ENCODE data around the gene WNT3A. TPM values are rescaled to one million over a fixed set of nuclear protein-coding genes. Genes with fewer than 3 reads are reported as not detected.

WNT3A gene
- total RNA-seq, 1 experiment from 2014 or later: 1.0 TPM

GRCh38 chr1:228084325-228084724 lies 77.5 kb downstream of the WNT3A start:
- H3K9me3 ChIP-seq (ENCODE audit: low read length): no peaks in the 10 kb centered on the region
- peaks cover 36% of the 10 kb centered on the region for H3K36me3 ChIP-seq (ENCODE audit: low read depth, low read length)
- peak; percentile 94 for DNase-seq
- H3K27me3 ChIP-seq (ENCODE audit: low read length): no peaks in the 10 kb centered on the region
- H3K4me1 ChIP-seq (ENCODE audit: insufficient read depth, low read length): peaks cover 57% of the 10 kb centered on the region
- H3K27ac ChIP-seq (ENCODE audit: low read length): peak overlapping the region; percentile 33
- peaks cover 64% of the 10 kb centered on the region for H4K20me1 ChIP-seq (ENCODE audit: low read length)
- H3K9me2 ChIP-seq (replicated peaks; ENCODE audit: low read length): no peaks in the 10 kb centered on the region
- no peak overlapping the region for H2AFZ ChIP-seq (ENCODE audit: low read length)
- POLR2A ChIA-PET (ENCODE audit: unreplicated experiment): no interaction called here
- CTCF ChIA-PET: interaction anchor here (2.2 kb wide), 1 partner anchor 85 kb away, joined by 8 read pairs; no protein-coding TSS in a partner anchor
- ATAC-seq: no peak
- peak overlapping the region; percentile 80 for H3K4me3 ChIP-seq (ENCODE audit: low read length)
- BruUV-seq (replicated peaks): no TSS peak
- H3F3A ChIP-seq (ENCODE audit: low read length, unreplicated experiment): peaks cover 9% of the 10 kb centered on the region
- no peak for TF ChIP-seq EZH2 (IDR thresholded peaks at IDR 0.05; ENCODE audit: low read length, unreplicated experiment)
- TF ChIP-seq, protein P1, sequence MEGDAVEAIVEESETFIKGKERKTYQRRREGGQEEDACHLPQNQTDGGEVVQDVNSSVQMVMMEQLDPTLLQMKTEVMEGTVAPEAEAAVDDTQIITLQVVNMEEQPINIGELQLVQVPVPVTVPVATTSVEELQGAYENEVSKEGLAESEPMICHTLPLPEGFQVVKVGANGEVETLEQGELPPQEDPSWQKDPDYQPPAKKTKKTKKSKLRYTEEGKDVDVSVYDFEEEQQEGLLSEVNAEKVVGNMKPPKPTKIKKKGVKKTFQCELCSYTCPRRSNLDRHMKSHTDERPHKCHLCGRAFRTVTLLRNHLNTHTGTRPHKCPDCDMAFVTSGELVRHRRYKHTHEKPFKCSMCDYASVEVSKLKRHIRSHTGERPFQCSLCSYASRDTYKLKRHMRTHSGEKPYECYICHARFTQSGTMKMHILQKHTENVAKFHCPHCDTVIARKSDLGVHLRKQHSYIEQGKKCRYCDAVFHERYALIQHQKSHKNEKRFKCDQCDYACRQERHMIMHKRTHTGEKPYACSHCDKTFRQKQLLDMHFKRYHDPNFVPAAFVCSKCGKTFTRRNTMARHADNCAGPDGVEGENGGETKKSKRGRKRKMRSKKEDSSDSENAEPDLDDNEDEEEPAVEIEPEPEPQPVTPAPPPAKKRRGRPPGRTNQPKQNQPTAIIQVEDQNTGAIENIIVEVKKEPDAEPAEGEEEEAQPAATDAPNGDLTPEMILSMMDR (conservative IDR thresholded peaks at IDR 0.05; ENCODE audit: low read depth, low read length): no peak
- TF ChIP-seq EZH2phosphoT487 (IDR thresholded peaks at IDR 0.05; ENCODE audit: borderline replicate concordance, low read length): no peak
- H3K79me2 ChIP-seq (ENCODE audit: low read length): peaks cover 99% of the 10 kb centered on the region
- H3K4me2 ChIP-seq (ENCODE audit: low read length): peak overlapping the region; percentile 87
- intact Hi-C loops (cut with micrococcal nuclease): loop anchor here (10.0 kb wide), 1 partner anchor 320 kb away; no protein-coding TSS in a partner anchor
- peak overlapping the region; percentile 96 for H3K9ac ChIP-seq (ENCODE audit: low read length)

DNA sequence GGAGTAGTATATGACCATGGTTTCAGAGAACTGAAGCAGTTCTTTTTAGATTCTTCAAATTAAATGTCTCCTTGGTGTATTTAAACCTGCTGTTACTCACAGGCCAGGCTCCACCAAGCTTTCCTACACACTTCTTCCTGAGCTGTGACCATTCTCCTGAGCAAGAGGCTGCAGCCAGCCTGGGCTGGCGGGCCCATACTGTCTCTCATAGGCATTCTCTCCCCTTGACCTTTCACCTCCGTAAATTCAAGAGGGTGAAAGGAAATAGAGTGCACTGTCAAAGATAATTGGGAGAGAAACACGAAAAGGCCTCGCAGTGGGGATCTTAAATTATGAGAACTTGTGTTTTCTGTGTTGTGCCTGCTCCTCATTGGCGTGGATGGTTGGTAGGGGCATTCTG lies 78.0 kb downstream of the WNT3A start:
- H3K9ac ChIP-seq (ENCODE audit: low read length): peak overlapping the region; percentile 96
- TF ChIP-seq EZH2phosphoT487 (IDR thresholded peaks at IDR 0.05; ENCODE audit: borderline replicate concordance, low read length): no peak
- TF ChIP-seq, protein P1 (conservative IDR thresholded peaks at IDR 0.05; ENCODE audit: low read depth, low read length): no peak
- no peak for TF ChIP-seq EZH2 (IDR thresholded peaks at IDR 0.05; ENCODE audit: low read length, unreplicated experiment)
- peaks cover 99% of the 10 kb centered on the region for H3K79me2 ChIP-seq (ENCODE audit: low read length)
- H3K4me1 ChIP-seq (ENCODE audit: insufficient read depth, low read length): peaks cover 62% of the 10 kb centered on the region
- peak overlapping the region; percentile 80 for H3K4me3 ChIP-seq (ENCODE audit: low read length)
- H2AFZ ChIP-seq (ENCODE audit: low read length): no peak overlapping the region
- peaks cover 40% of the 10 kb centered on the region for H3K36me3 ChIP-seq (ENCODE audit: low read depth, low read length)
- no peaks in the 10 kb centered on the region for H3K9me2 ChIP-seq (replicated peaks; ENCODE audit: low read length)
- ATAC-seq: no peak
- no peaks in the 10 kb centered on the region for H3K27me3 ChIP-seq (ENCODE audit: low read length)
- H3K4me2 ChIP-seq (ENCODE audit: low read length): peak overlapping the region; percentile 87
- no TSS peak for BruUV-seq (replicated peaks)
- ChIA-PET CTCF (interaction anchor here (2.2 kb wide), 1 partner anchor 85 kb away, joined by 8 read pairs; no protein-coding TSS in a partner anchor), POLR2A (ENCODE audit: unreplicated experiment) (interaction anchor here (0.6 to 0.7 kb wide), 2 partner anchors 15 to 128 kb away, joined by 6 to 8 read pairs; no protein-coding TSS in a partner anchor)
- no peaks in the 10 kb centered on the region for H3K9me3 ChIP-seq (ENCODE audit: low read length)
- DNase-seq: no peak
- intact Hi-C loops (cut with micrococcal nuclease): loop anchor here (10.0 kb wide), 1 partner anchor 320 kb away; no protein-coding TSS in a partner anchor
- H3K27ac ChIP-seq (ENCODE audit: low read length): peak overlapping the region; percentile 33; the same call in 1 of the 2 replicates
- peaks cover 9% of the 10 kb centered on the region for H3F3A ChIP-seq (ENCODE audit: low read length, unreplicated experiment)
- peaks cover 69% of the 10 kb centered on the region for H4K20me1 ChIP-seq (ENCODE audit: low read length)

Measured in PC-3 (cell line).